Breast epithelium (tissue), 4 donors: ENCODE measurements around the gene GRIK3. TPM values are rescaled to one million over a fixed set of nuclear protein-coding genes. Genes with fewer than 3 reads are reported as not detected.

ENCODE experiments used
- DNase-seq, 2 donors: peaks; one replicate each; pipeline ENCODE4 v3.0.0-alpha.2; 2019; ENCODE audit warnings: low spot score in 2 of 2
- H3K27ac ChIP-seq, 2 donors: fragments of 200-600 bp; sonication (generic) in 1 of 2; one replicate each; pipeline ENCODE4 v1.5.1; 2016 to 2019; ENCODE audit warnings: mild to moderate bottlenecking in 1 of 2
- H3K27me3 ChIP-seq, 2 donors: fragments of 200-600 bp; sonication (generic) in 1 of 2; one replicate each; pipeline versions ENCODE4 v1.5.1 to v1.6.0; 2017 to 2019; ENCODE audit warnings: control low read depth in 1 of 2, mild to moderate bottlenecking in 1 of 2
- H3K36me3 ChIP-seq: fragments of 200-600 bp; one replicate; pipeline ENCODE4 v1.5.1; 2019
- H3K4me1 ChIP-seq, 2 donors: fragments of 200-600 bp; sonication (generic); one replicate each; pipeline ENCODE4 v1.5.1; 2016 to 2019; ENCODE audit warnings: control low read depth in 1 of 2
- H3K4me3 ChIP-seq, 3 donors: fragments of 200-600 bp; sonication (generic); 1 replicate in 2 of 3; 2 replicates in 1 of 3; pipeline ENCODE4 v1.5.1; 2016 to 2019; ENCODE audit warnings: mild to moderate bottlenecking in 3 of 3, moderate library complexity in 2 of 3
- H3K9me3 ChIP-seq, 2 donors: fragments of 200-600 bp; sonication (generic) in 1 of 2; one replicate each; pipeline ENCODE4 v1.5.1; 2016 to 2019; ENCODE audit warnings: control low read depth in 1 of 2
- POLR2A ChIP-seq: fragments of 450-650 bp; IDR thresholded peaks from one replicate; pipeline ENCODE4 v1.6.1; 2016; ENCODE audit warnings: antibody characterized with exemption, mild to moderate bottlenecking, moderate library complexity
- POLR2AphosphoS5 ChIP-seq, 3 donors: sonication (generic); formaldehyde crosslinking; IDR thresholded peaks; one replicate each; pipeline ENCODE4 v1.6.1; 2017; ENCODE audit warnings: antibody characterized with exemption in 3 of 3
- intact Hi-C: fragments of 100-400 bp; cut with DNase I; formaldehyde crosslinking; loops from one replicate; pipeline ENCODE4 v1.15.1; 2023; ENCODE audit warnings: low total_unique reads
- total RNA-seq, 3 donors: library from RNA; depleted of rRNA; stranded (reverse); fragments of >200 nt; gene quantifications; one replicate each; pipeline ENCODE4 v1.1.0, GENCODE V29; 2016
- TF ChIP-seq, protein P1 (sequence below), 3 donors: fragments of 450-650 bp; IDR thresholded peaks; one replicate each; pipeline ENCODE4 v1.5.1; 2016 to 2017; ENCODE audit warnings: antibody characterized with exemption in 3 of 3, mild to moderate bottlenecking in 3 of 3, moderate library complexity in 3 of 3

Gene GRIK3
- total RNA-seq, 3 donors from 2014 or later = under 0.01 to 10.0 (median 4.6) TPM

DNA sequence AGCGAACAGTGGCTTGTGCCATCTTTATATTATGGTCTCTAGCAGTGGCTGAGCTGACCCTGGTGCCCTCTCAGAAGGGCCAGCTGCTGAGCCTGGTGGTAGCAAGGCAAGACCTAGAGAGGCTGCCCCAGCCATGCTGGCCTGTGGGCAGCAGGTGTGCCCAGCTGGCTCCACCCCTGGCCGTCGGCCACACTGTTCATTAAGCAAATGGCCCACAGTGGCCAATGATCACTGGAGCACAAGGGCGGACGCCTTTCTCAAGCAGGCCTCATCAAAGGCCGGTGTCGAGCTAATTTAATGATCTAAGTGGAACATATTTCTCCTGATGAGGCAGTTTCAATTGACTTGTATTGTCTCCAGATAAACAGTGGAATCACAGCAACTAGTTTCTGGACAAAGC lies 89.4 kb downstream of the GRIK3 start:
- H3K36me3 ChIP-seq = no peaks in the 10 kb centered on the region
- H3K27ac ChIP-seq = no peak overlapping the region
- no peak for TF ChIP-seq POLR2AphosphoS5 (IDR thresholded peaks at IDR 0.05)
- TF ChIP-seq POLR2A = no peak
- TF ChIP-seq, protein P1, sequence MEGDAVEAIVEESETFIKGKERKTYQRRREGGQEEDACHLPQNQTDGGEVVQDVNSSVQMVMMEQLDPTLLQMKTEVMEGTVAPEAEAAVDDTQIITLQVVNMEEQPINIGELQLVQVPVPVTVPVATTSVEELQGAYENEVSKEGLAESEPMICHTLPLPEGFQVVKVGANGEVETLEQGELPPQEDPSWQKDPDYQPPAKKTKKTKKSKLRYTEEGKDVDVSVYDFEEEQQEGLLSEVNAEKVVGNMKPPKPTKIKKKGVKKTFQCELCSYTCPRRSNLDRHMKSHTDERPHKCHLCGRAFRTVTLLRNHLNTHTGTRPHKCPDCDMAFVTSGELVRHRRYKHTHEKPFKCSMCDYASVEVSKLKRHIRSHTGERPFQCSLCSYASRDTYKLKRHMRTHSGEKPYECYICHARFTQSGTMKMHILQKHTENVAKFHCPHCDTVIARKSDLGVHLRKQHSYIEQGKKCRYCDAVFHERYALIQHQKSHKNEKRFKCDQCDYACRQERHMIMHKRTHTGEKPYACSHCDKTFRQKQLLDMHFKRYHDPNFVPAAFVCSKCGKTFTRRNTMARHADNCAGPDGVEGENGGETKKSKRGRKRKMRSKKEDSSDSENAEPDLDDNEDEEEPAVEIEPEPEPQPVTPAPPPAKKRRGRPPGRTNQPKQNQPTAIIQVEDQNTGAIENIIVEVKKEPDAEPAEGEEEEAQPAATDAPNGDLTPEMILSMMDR (IDR thresholded peaks at IDR 0.05) = no peak
- H3K27me3 ChIP-seq = no peaks in the 10 kb centered on the region
- intact Hi-C loops = no loop called here
- H3K4me3 ChIP-seq = no peak overlapping the region
- H3K9me3 ChIP-seq = no peaks in the 10 kb centered on the region
- no peaks in the 10 kb centered on the region for H3K4me1 ChIP-seq
- no peak for DNase-seq

DNA sequence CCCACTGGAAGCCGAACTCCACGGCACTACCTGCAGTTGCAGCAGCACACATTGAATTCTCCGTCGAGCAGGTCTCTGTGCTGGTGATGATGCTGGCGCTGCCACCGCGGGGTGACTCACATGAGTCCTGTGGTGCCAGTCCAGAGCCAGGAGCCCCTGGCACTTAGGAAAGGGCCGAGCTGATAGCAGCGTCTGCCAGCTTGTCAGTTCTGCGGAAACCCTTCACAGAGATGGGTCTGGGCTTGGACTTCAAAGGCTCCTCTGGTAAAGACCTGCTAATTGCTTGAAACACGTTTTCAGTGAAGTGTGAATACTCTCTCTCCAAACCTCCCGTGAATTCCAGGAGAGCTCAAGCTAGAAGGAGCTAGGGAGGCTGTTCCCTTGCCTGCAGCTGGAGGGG lies 92.2 kb downstream of the GRIK3 start:
- H3K27ac ChIP-seq = no peak overlapping the region
- no peaks in the 10 kb centered on the region for H3K4me1 ChIP-seq
- H3K4me3 ChIP-seq = no peak overlapping the region
- H3K9me3 ChIP-seq = no peaks in the 10 kb centered on the region
- no peak for DNase-seq
- intact Hi-C loops = no loop called here
- TF ChIP-seq POLR2A = no peak
- TF ChIP-seq, protein P1 (IDR thresholded peaks at IDR 0.05) = no peak
- no peak for TF ChIP-seq POLR2AphosphoS5 (IDR thresholded peaks at IDR 0.05)
- no peaks in the 10 kb centered on the region for H3K27me3 ChIP-seq
- H3K36me3 ChIP-seq = no peaks in the 10 kb centered on the region

DNA sequence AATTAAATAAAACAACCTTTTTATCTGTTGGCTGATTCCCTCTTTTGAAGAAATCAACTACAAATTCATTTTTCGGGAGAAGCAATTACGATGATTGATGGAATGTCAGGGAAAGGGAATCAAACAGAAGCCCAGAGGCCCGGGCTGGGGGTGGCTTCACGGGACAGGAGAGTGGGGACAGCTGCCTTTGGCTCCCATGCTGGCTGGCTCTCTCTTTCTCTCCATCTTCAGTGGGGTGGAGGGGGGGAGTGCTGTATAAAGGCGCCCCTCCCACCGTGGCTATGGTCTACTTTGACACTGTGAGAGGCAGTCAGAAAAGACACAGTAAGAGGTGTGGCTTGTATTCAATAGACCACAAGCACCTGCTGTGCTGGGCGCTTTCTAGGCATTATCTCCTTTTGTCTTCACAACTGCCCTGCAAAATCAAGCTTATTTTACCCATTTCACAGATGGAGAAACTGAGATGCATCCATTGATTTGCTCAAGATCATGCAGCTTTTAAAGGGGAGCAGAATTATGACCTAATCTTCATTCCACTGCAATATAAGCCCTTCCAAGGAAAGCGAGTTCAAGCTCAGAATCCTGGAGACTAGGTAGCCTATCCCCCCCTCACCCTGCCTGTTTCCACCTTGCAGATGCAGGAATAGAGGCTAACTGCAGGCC lies 92.9 kb downstream of the GRIK3 start:
- Histone ChIP-seq H3K27ac (no peak overlapping the region), H3K9me3 (no peaks in the 10 kb centered on the region), H3K4me1 (no peaks in the 10 kb centered on the region), H3K4me3 (no peak overlapping the region), H3K27me3 (no peaks in the 10 kb centered on the region), H3K36me3 (no peaks in the 10 kb centered on the region)
- no peak for TF ChIP-seq POLR2A
- TF ChIP-seq, protein P1 (IDR thresholded peaks at IDR 0.05) = no peak
- no peak for TF ChIP-seq POLR2AphosphoS5 (IDR thresholded peaks at IDR 0.05)
- DNase-seq = no peak
- intact Hi-C loops = no loop called here

DNA sequence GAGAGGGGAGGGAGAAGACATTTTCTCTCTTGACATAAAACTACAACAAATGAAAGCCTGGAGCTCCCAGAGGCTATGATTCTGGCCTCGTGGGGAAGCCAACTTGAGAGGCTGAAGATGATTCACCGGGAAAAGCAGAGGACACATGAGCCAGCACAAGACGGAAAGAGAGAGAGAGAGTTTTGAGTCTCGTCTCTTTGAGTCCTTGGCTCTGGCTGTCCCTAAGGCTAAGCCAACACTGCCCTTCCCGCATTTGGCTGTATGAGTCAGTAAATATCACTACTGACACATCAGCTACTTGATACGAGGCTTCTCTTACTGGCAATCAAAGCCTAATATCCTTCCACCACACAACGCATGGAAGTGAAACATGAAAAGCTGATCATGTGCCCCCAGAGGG lies 95.5 kb downstream of the GRIK3 start:
- intact Hi-C loops = no loop called here
- Histone ChIP-seq H3K36me3 (no peaks in the 10 kb centered on the region), H3K9me3 (no peaks in the 10 kb centered on the region), H3K27ac (no peak overlapping the region), H3K4me1 (no peaks in the 10 kb centered on the region), H3K27me3 (peaks cover 0 to 8% of the 10 kb centered on the region in 2 donors), H3K4me3 (no peak overlapping the region)
- no peak for DNase-seq
- TF ChIP-seq, protein P1 (IDR thresholded peaks at IDR 0.05) = no peak

DNA sequence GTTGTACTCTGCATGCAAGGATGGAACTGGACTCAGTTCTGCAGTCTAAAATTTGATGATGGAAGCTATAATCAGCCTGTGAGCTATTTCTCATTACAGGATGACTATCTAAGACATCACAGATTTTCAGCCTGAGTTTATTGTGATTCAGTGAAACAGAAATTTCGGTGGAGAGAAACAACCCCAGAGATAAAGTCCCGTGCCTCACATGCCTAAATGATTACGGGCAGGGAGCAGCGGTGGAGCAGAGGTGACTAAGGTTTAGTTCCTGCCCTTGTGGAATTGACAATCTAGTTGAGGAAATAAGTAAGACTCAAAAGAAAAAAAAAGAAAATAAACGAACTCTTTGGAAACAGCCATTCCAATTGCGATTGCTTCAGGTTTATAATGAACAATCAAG lies 96.9 kb downstream of the GRIK3 start:
- intact Hi-C loops = no loop called here
- no peaks in the 10 kb centered on the region for H3K9me3 ChIP-seq
- H3K27me3 ChIP-seq = peaks cover 0 to 8% of the 10 kb centered on the region in 2 donors
- no peak overlapping the region for H3K4me3 ChIP-seq
- no peak overlapping the region for H3K27ac ChIP-seq
- TF ChIP-seq POLR2AphosphoS5 (IDR thresholded peaks at IDR 0.05) (no peak), POLR2A (no peak)
- TF ChIP-seq, protein P1 (IDR thresholded peaks at IDR 0.05) = no peak
- H3K36me3 ChIP-seq = no peaks in the 10 kb centered on the region
- no peaks in the 10 kb centered on the region for H3K4me1 ChIP-seq
- no peak for DNase-seq
